Nephron progenitor cell (in vitro differentiated cells): ENCODE data around the gene MFSD12.

Experiments used
- DNase-seq: peaks from one replicate; pipeline ENCODE4 v3.0.0; 2021
- H3K27ac Mint-ChIP-seq: 2 replicates; pipeline ENCODE4 v1.8.0; 2021; ENCODE audit warnings: mild to moderate bottlenecking, moderate library complexity, mixed read lengths
- H3K27me3 Mint-ChIP-seq: 2 replicates; pipeline ENCODE4 v1.8.0; 2021; ENCODE audit warnings: mild to moderate bottlenecking, low read depth, mixed read lengths; ENCODE audit not compliant: poor library complexity
- H3K36me3 Mint-ChIP-seq: 2 replicates; pipeline ENCODE4 v1.8.0; 2021; ENCODE audit warnings: low read depth, mixed read lengths
- H3K4me1 Mint-ChIP-seq: 2 replicates; pipeline ENCODE4 v1.8.0; 2021; ENCODE audit warnings: mixed read lengths
- H3K4me3 Mint-ChIP-seq: 2 replicates; pipeline ENCODE4 v1.8.0; 2021; ENCODE audit warnings: mild to moderate bottlenecking, moderate library complexity, mixed read lengths
- H3K9me3 Mint-ChIP-seq: 2 replicates; pipeline ENCODE4 v1.8.0; 2021; ENCODE audit warnings: mild to moderate bottlenecking, moderate library complexity, mixed read lengths
- CTCF ChIP-seq: fragments of 200-600 bp; sonication (generic); IDR thresholded peaks from 2 replicates; pipeline ENCODE4 v1.5.0; 2021; ENCODE audit warnings: antibody characterized with exemption

MFSD12 gene

DNA sequence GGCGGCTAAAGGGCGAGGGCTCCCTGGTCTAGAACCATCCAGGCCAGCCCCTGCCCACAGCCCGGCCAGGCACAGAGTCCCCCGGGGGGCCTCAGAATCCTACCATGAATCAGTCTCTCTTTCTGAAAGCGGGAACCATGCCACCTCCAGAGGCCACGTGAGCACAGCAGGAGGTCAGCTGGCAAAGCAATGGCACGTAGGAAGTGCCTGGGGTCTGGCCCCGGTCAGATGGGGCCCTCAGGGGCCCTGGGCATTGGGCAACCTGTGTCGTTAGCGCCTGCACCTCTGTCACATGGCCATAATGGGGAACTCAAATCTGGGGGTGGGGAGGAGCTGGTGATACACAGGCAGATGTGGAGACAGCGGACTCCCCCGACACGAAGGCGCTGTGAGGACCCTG lies 8.8 kb downstream of the MFSD12 start:
- Mint-ChIP-seq H3K4me1 (no peaks in the 10 kb centered on the region), H3K36me3 (peaks cover 4% of the 10 kb centered on the region), H3K27me3 (no peaks in the 10 kb centered on the region), H3K27ac (no peak overlapping the region), H3K9me3 (no peaks in the 10 kb centered on the region), H3K4me3 (no peak overlapping the region)
- TF ChIP-seq CTCF = no peak
- DNase-seq = no peak

- Mint-ChIP-seq H3K36me3 (peaks cover 4% of the 10 kb centered on the region), H3K27ac (no peak overlapping the region)
Observed at GRCh38 chr19:3547767-3548282, 9.6 kb downstream of the MFSD12 start.

DNA sequence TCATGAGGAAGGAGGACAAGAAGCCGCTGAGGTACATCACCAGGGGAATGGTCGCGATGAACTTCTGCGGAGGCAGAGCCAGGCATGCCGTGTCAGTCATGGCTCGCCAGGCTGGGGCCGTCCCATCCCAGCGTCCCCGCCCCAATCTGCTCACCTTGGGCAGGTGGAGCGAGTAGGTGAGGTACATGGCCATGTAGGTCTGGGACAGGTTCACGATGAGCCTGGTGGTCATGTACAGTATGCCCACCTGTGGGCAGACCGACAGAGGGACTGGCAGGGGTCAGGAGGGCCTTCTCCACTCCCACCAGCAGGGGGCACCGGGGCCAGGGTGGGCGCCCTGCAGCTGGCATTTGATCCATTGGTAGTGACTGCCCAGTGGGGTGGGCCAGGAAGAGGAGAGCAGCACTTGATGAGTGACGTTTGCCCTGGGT lies 10.1 kb downstream of the MFSD12 start:
- Mint-ChIP-seq H3K4me3 (no peak overlapping the region), H3K9me3 (no peaks in the 10 kb centered on the region), H3K27me3 (no peaks in the 10 kb centered on the region), H3K27ac (no peak overlapping the region), H3K36me3 (peaks cover 4% of the 10 kb centered on the region), H3K4me1 (no peaks in the 10 kb centered on the region)
- TF ChIP-seq CTCF = peak; percentile 18
- DNase-seq = no peak

More at GRCh38 chr19:3547767-3548282, 9.6 kb downstream of the MFSD12 start:
- TF ChIP-seq CTCF = no peak
- H3K9me3 Mint-ChIP-seq = no peaks in the 10 kb centered on the region
- H3K4me1 Mint-ChIP-seq = no peaks in the 10 kb centered on the region
- H3K27me3 Mint-ChIP-seq = no peaks in the 10 kb centered on the region
- DNase-seq = no peak
- no peak overlapping the region for H3K4me3 Mint-ChIP-seq

- no peaks in the 10 kb centered on the region for H3K27me3 Mint-ChIP-seq
- peak overlapping the region; percentile 92 for H3K27ac Mint-ChIP-seq
- H3K4me1 Mint-ChIP-seq = no peaks in the 10 kb centered on the region
- no peaks in the 10 kb centered on the region for H3K9me3 Mint-ChIP-seq
- no peak overlapping the region for H3K4me3 Mint-ChIP-seq
- no peak for DNase-seq
- no peak for TF ChIP-seq CTCF
- peaks cover 4% of the 10 kb centered on the region for H3K36me3 Mint-ChIP-seq
Observed at GRCh38 chr19:3546119-3546518, 11.3 kb downstream of the MFSD12 start.

DNA sequence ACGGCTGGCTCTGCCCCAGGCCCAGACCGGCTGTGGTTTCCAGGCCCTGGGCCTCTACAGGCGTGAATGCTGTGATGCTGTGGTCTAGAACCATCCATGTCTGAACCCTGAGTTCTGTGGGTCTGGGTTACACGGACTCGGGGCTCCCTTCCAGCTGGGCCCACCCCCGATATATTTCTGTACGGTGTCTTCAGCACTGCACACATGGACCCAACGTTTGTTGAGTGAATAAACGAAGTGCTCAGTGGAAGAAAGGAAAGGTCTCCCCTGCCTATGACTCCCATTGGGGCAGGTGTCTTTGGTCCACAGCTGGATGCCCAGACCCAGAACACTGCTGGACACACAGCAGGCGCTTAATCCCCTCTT lies 11.7 kb downstream of the MFSD12 start:
- no peak overlapping the region for H3K4me3 Mint-ChIP-seq
- no peaks in the 10 kb centered on the region for H3K4me1 Mint-ChIP-seq
- H3K36me3 Mint-ChIP-seq = peaks cover 4% of the 10 kb centered on the region
- no peaks in the 10 kb centered on the region for H3K27me3 Mint-ChIP-seq
- H3K9me3 Mint-ChIP-seq = no peaks in the 10 kb centered on the region
- no peak for DNase-seq
- H3K27ac Mint-ChIP-seq = peak overlapping the region; percentile 92
- no peak for TF ChIP-seq CTCF
